Endothelial cell (in vitro differentiated cells): Measurements from ENCODE around the gene BSN. TPM values are rescaled to one million over a fixed set of nuclear protein-coding genes. Genes with fewer than 3 reads are reported as not detected.

Experiments used
- DNase-seq: peaks from one replicate; pipeline ENCODE4 v3.0.0; 2021; ENCODE audit warnings: low spot score
- H3K27ac Mint-ChIP-seq: one replicate; pipeline ENCODE4 v1.8.0; 2021; ENCODE audit warnings: mixed read lengths, inconsistent platforms; ENCODE audit not compliant: unreplicated experiment
- H3K27me3 Mint-ChIP-seq: one replicate; pipeline ENCODE4 v1.8.0; 2021; ENCODE audit warnings: mild to moderate bottlenecking, moderate library complexity, mixed read lengths, inconsistent platforms; ENCODE audit not compliant: unreplicated experiment
- H3K36me3 Mint-ChIP-seq: one replicate; pipeline ENCODE4 v1.8.0; 2021; ENCODE audit warnings: mild to moderate bottlenecking, low read depth, mixed read lengths, inconsistent platforms; ENCODE audit not compliant: unreplicated experiment
- H3K4me1 Mint-ChIP-seq: one replicate; pipeline ENCODE4 v1.8.0; 2021; ENCODE audit warnings: mild to moderate bottlenecking, mixed read lengths, inconsistent platforms; ENCODE audit not compliant: unreplicated experiment
- H3K4me3 Mint-ChIP-seq: one replicate; pipeline ENCODE4 v1.8.0; 2021; ENCODE audit warnings: mild to moderate bottlenecking, mixed read lengths, inconsistent platforms; ENCODE audit not compliant: unreplicated experiment
- H3K9me3 Mint-ChIP-seq: one replicate; pipeline ENCODE4 v1.8.0; 2021; ENCODE audit warnings: mixed read lengths, inconsistent platforms; ENCODE audit not compliant: unreplicated experiment
- CTCF ChIP-seq: fragments of 200-600 bp; sonication (generic); IDR thresholded peaks from one replicate; pipeline ENCODE4 v1.5.0; 2021; ENCODE audit warnings: antibody characterized with exemption; ENCODE audit not compliant: unreplicated experiment
- total RNA-seq: library from RNA; stranded (reverse); fragmentation: NEBNext Ultra II Directional; extraction: Animal tissue kit (Norgen Biotek cat#: 25700); gene quantifications from one replicate; pipeline ENCODE4 v1.2.1, GENCODE V29; 2021; ENCODE audit not compliant: unreplicated experiment

The BSN gene
- total RNA-seq, 1 donor from 2014 or later, result 2.4 TPM

GRCh38 chr3:49609815-49610214, 55.5 kb downstream of the BSN start:
- H3K4me1 Mint-ChIP-seq, result peaks cover 7% of the 10 kb centered on the region
- peaks cover 4% of the 10 kb centered on the region for H3K9me3 Mint-ChIP-seq
- no peak for TF ChIP-seq CTCF
- H3K4me3 Mint-ChIP-seq, result no peak overlapping the region
- DNase-seq, result no peak
- H3K27ac Mint-ChIP-seq, result no peak overlapping the region
- H3K27me3 Mint-ChIP-seq, result peaks cover 4% of the 10 kb centered on the region
- H3K36me3 Mint-ChIP-seq, result no peaks in the 10 kb centered on the region

GRCh38 chr3:49610666-49611280, 56.5 kb downstream of the BSN start:
- no peak overlapping the region for H3K27ac Mint-ChIP-seq

GRCh38 chr3:49611291-49611690, 57.0 kb downstream of the BSN start:
- TF ChIP-seq CTCF, result no peak
- Mint-ChIP-seq H3K9me3 (peaks cover 4% of the 10 kb centered on the region), H3K36me3 (no peaks in the 10 kb centered on the region), H3K4me1 (peaks cover 7% of the 10 kb centered on the region), H3K27me3 (peaks cover 6% of the 10 kb centered on the region), H3K4me3 (no peak overlapping the region), H3K27ac (no peak overlapping the region)
- no peak for DNase-seq

More at GRCh38 chr3:49610666-49611280, 56.5 kb downstream of the BSN start:
- Mint-ChIP-seq H3K4me1 (peaks cover 7% of the 10 kb centered on the region), H3K4me3 (no peak overlapping the region), H3K36me3 (no peaks in the 10 kb centered on the region), H3K9me3 (peaks cover 4% of the 10 kb centered on the region), H3K27me3 (peaks cover 6% of the 10 kb centered on the region)
- DNase-seq, result no peak
- no peak for TF ChIP-seq CTCF

GRCh38 chr3:49611719-49612118, 57.4 kb downstream of the BSN start:
- TF ChIP-seq CTCF, result no peak
- peak overlapping the region; percentile 53 for H3K4me3 Mint-ChIP-seq
- H3K27ac Mint-ChIP-seq, result no peak overlapping the region
- H3K4me1 Mint-ChIP-seq, result peaks cover 7% of the 10 kb centered on the region
- DNase-seq, result no peak
- H3K36me3 Mint-ChIP-seq, result no peaks in the 10 kb centered on the region
- H3K9me3 Mint-ChIP-seq, result peaks cover 4% of the 10 kb centered on the region
- peaks cover 6% of the 10 kb centered on the region for H3K27me3 Mint-ChIP-seq

GRCh38 chr3:49614936-49615335, 60.7 kb downstream of the BSN start:
- peaks cover 5% of the 10 kb centered on the region for H3K27me3 Mint-ChIP-seq
- H3K36me3 Mint-ChIP-seq, result no peaks in the 10 kb centered on the region
- no peak overlapping the region for H3K4me3 Mint-ChIP-seq
- DNase-seq, result no peak
- TF ChIP-seq CTCF, result no peak
- H3K4me1 Mint-ChIP-seq, result no peaks in the 10 kb centered on the region
- H3K9me3 Mint-ChIP-seq, result peaks cover 4% of the 10 kb centered on the region
- no peak overlapping the region for H3K27ac Mint-ChIP-seq
